ENCODE measurements around the gene MAP4K2.

GRCh38 chr11:64769283-64769682, 33.7 kb downstream of the MAP4K2 start:
- TF ChIP-seq CTCF (IDR thresholded peaks at IDR 0.05) (no peak), POLR2A (IDR thresholded peaks at IDR 0.05) (no peak)

Measured in sigmoid colon (tissue), 3 donors.